ENCODE measurements around the gene ZNF454.

DNA sequence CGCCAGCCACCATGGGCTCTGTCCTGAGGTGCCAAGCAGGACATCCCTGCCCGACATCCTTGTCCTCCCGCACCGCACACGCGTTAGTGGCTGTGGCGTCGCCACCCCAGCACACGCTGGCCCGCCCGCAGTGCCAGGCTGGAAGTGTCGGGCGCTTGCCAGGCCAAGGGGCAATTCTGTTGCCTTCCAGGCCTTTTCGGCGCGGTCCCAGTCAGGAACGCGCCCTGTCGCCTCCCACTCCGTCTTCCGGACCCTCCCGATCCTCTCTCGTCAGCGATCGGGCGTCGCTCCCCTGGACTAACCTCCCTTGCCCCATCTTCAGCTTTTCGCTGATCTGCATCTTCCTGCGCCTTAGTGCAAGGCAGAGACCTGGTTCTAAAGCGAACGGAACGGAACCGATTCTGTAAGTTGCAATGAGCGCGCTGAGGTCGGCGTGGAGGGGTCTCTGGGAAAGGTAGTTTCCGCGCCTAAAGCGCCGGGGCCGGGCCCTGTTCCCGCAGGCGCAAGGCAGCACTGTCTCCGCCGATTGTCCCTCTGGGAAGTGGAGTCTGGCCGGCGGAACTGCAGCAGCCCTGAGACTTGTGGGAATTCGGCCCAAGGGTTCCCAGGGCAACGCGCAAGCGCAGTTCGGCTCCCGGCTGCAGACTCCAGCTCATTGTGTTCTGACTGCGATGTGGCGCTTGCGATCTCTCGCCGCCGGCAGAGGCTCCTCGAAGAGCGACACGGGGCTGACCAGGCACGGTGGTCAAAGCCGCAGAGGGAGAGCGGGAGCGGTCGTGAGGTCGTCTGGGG, at the start of gene ZNF454:
- TF ChIP-seq, protein P1, sequence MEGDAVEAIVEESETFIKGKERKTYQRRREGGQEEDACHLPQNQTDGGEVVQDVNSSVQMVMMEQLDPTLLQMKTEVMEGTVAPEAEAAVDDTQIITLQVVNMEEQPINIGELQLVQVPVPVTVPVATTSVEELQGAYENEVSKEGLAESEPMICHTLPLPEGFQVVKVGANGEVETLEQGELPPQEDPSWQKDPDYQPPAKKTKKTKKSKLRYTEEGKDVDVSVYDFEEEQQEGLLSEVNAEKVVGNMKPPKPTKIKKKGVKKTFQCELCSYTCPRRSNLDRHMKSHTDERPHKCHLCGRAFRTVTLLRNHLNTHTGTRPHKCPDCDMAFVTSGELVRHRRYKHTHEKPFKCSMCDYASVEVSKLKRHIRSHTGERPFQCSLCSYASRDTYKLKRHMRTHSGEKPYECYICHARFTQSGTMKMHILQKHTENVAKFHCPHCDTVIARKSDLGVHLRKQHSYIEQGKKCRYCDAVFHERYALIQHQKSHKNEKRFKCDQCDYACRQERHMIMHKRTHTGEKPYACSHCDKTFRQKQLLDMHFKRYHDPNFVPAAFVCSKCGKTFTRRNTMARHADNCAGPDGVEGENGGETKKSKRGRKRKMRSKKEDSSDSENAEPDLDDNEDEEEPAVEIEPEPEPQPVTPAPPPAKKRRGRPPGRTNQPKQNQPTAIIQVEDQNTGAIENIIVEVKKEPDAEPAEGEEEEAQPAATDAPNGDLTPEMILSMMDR (IDR thresholded peaks at IDR 0.05) = no peak
- TF ChIP-seq POLR2A (IDR thresholded peaks at IDR 0.05) = no peak
- TF ChIP-seq EP300 (IDR thresholded peaks at IDR 0.05) = no peak
